GM06990 (cell line): ENCODE results near the gene ANO10.

ENCODE experiments used
- DNase-seq: peaks from one replicate; pipeline ENCODE4 v3.0.0-alpha.2; 2011; ENCODE audit not compliant: insufficient read length; ENCODE audit errors: extremely low read depth
- H3K27me3 ChIP-seq: replicated peaks from 2 replicates; pipeline ENCODE4 v1.6.0; 2011; ENCODE audit warnings: low read length; ENCODE audit not compliant: control insufficient read depth, insufficient read depth
- H3K36me3 ChIP-seq: 2 replicates; pipeline ENCODE4 v1.5.1; 2011; ENCODE audit warnings: low read length; ENCODE audit not compliant: control insufficient read depth, insufficient read depth
- H3K4me3 ChIP-seq: replicated peaks from 2 replicates; pipeline ENCODE4 v1.5.1; 2011; ENCODE audit warnings: low read depth, mild to moderate bottlenecking, control low read depth, low read length
- TF ChIP-seq, protein P1 (sequence below): IDR thresholded peaks from 2 replicates; pipeline ENCODE4 v1.5.1; 2011; ENCODE audit warnings: low read length, control low read depth, mild to moderate bottlenecking, inconsistent platforms; ENCODE audit not compliant: insufficient read depth, poor library complexity, severe bottlenecking

ANO10 gene

DNA sequence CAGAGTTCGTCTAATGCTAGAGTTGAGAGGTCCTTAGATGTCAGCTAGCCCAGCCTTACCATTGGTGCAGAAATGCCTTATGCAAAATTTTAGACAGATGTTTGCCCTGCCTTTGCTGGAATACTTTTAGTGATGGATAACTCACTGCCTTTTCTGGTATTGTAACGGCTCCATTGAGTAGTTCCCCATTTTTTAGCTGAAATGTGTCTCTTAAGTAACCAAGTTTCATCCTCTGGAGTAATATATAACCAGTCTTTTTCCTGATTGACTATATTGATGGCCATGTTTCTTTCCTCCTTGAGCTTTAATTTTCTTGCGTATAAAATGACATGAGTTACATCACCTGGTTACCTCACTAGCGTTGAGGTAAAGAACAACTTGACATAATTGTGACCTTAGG lies 290.4 kb downstream of the ANO10 start:
- no peaks in the 10 kb centered on the region; the same call in 1 of the 2 replicates for H3K36me3 ChIP-seq
- H3K27me3 ChIP-seq = no peaks in the 10 kb centered on the region
- TF ChIP-seq, protein P1, sequence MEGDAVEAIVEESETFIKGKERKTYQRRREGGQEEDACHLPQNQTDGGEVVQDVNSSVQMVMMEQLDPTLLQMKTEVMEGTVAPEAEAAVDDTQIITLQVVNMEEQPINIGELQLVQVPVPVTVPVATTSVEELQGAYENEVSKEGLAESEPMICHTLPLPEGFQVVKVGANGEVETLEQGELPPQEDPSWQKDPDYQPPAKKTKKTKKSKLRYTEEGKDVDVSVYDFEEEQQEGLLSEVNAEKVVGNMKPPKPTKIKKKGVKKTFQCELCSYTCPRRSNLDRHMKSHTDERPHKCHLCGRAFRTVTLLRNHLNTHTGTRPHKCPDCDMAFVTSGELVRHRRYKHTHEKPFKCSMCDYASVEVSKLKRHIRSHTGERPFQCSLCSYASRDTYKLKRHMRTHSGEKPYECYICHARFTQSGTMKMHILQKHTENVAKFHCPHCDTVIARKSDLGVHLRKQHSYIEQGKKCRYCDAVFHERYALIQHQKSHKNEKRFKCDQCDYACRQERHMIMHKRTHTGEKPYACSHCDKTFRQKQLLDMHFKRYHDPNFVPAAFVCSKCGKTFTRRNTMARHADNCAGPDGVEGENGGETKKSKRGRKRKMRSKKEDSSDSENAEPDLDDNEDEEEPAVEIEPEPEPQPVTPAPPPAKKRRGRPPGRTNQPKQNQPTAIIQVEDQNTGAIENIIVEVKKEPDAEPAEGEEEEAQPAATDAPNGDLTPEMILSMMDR = no peak
- no peak overlapping the region for H3K4me3 ChIP-seq
- DNase-seq = no peak

DNA sequence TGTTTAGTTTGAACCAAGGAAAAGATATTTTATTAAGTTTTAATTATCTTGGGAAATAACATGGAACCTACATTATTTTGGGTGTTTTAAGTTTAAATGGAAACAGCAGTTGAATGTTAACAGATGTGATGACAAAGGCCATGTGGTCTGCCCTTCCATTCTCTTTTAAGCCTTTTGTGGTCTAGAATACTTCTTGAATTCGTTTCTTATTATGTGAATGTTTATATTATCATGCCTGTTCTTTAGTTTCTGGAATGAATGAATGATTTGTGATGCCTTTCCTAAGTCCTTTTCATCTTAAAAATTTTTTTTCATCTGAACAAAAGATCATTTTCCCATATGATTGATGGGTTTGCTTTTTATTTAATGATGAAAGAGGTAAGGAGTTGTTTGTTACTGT lies 290.8 kb downstream of the ANO10 start:
- no peaks in the 10 kb centered on the region for H3K27me3 ChIP-seq
- H3K4me3 ChIP-seq = no peak overlapping the region
- no peaks in the 10 kb centered on the region; the same call in 1 of the 2 replicates for H3K36me3 ChIP-seq
- DNase-seq = no peak
- TF ChIP-seq, protein P1 = no peak

DNA sequence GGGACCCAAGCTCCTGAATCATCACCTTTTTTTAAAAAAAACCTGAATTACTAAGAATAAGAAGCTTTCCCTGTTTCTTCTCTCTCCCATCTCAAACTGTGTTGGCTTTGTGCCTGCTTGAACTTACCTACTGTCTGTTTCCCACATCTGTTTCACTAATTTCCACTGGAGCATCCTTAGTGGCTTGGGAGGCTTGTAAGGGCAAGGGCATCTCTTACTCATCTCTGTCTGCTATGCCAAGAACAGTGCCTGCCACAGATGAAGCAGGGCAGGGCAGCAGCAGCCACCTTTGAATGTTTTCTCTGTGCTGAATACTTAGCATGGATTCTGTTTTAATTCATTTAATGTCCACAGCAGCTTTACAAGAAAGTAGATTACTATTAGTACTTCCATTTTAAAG lies 293.2 kb downstream of the ANO10 start:
- H3K36me3 ChIP-seq = no peaks in the 10 kb centered on the region
- DNase-seq = no peak
- no peaks in the 10 kb centered on the region for H3K27me3 ChIP-seq
- H3K4me3 ChIP-seq = no peak overlapping the region
- TF ChIP-seq, protein P1 = no peak

DNA sequence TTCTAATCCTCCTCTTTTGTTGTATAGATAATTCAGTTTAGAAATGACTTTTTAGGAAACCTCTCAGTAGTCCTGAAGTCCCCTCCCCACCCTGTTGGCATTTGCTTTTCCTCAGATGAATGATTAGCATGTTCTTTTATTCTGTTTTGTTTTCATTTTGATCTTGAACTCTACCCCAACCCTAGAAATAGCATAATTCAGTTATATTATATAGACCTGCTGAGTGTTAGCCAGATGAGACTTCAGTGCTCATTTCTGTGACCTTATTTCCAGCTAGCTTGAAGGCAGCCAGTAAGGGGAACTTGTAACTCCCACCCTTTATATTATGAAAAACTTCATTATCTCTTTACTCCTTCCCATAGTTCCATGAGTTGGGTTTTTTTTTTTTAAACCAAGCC lies 294.2 kb downstream of the ANO10 start:
- no peak for DNase-seq
- Histone ChIP-seq H3K27me3 (no peaks in the 10 kb centered on the region), H3K36me3 (no peaks in the 10 kb centered on the region), H3K4me3 (no peak overlapping the region)
- TF ChIP-seq, protein P1 = no peak

DNA sequence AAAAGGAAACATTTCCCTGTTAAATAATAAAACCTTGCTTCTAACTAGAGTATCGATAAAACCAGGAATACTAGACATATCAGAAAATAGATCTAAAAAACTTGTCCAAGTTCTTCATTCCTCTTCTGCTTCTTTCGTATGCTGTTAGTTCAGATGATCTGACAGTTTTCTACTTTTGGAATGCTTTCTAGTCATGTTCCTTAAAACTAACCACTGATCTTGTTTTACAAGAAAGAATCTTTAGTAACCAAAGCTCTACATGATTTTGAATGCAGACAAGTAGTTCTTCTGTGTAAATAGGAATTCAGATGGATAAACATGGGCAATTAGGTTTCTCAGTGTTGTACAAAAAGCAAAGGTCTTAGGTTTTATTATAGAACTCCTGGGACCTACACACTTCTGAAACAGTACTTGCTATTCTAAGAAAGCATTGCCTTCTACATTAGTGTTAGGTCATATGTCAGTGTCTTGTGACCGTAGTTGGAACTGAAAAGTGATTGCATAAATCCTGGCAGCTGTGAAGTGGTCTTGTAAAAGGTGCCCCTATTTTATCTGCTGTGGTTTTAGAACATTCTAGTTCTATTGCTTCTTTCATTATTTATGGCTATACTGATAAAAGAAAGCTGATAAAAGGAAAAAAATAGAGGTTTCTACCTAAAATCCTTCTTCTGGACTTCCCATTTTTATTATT lies 294.8 kb downstream of the ANO10 start:
- TF ChIP-seq, protein P1 = no peak
- no peaks in the 10 kb centered on the region for H3K27me3 ChIP-seq
- no peak overlapping the region for H3K4me3 ChIP-seq
- DNase-seq = peak; percentile 9
- no peaks in the 10 kb centered on the region for H3K36me3 ChIP-seq

DNA sequence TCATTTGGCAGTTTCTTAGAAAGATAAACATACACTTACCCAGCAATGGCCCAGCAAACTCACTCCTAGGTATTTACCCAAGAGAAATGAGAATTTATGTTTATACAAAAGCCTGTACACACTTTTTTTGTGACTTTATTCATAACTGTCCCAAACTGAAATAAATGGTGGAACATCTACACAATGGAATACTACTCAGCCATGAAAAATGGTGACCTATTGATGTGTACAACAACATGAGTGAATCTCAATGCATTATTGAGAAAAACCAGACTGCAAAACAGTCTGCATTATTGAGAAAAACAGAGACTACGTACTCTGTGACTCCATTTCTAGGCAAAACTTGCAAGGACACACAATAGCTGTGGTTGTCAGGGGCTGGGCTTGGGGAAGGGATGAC lies 298.3 kb downstream of the ANO10 start:
- Histone ChIP-seq H3K4me3 (no peak overlapping the region), H3K36me3 (no peaks in the 10 kb centered on the region), H3K27me3 (no peaks in the 10 kb centered on the region)
- DNase-seq = no peak
- TF ChIP-seq, protein P1 = no peak
